Endothelial cell of umbilical vein (primary cell): ENCODE data around the gene CLEC14A. TPM values are rescaled to one million over a fixed set of nuclear protein-coding genes. Genes with fewer than 3 reads are reported as not detected.
A peak's percentile ranks its signal among the peaks of the same experiment; 100 is the strongest.

Experiments used
- BruUV-seq: library from RNA; stranded (reverse); fragments of 400-500 nt; replicated peaks from 2 replicates; lab custom pipeline; 2021; lab: Mats Ljungman, UMichigan
- CTCF ChIA-PET: fragments of 300-600, 350-600 bp; sonication (Branson Sonifier 250); formaldehyde crosslinking; loops from one replicate; lab custom pipeline; 2021; ENCODE audit warnings: antibody characterized with exemption, inconsistent platforms; lab: Charles Lee
- POLR2A ChIA-PET: fragments of 300-600, 350-600 bp; sonication (Branson Sonifier 250); formaldehyde crosslinking; loops from one replicate; lab custom pipeline; 2021; ENCODE audit warnings: antibody characterized with exemption, inconsistent platforms; lab: Charles Lee
- DNase-seq: peaks from one replicate; pipeline ENCODE4 v3.0.0-alpha.2; 2011; ENCODE audit warnings: low read depth, low spot score
- FAIRE-seq: peaks from 2 replicates; lab custom pipeline; 2011; peaks lifted over from hg19 to GRCh38; lab: Jason Lieb, UNC
- H2AFZ ChIP-seq: 2 replicates; pipeline ENCODE4 v1.6.0; 2012; ENCODE audit warnings: low read depth, low read length, control low read depth, inconsistent platforms
- H3K27ac ChIP-seq: 2 replicates; pipeline ENCODE4 v1.5.1; 2011; ENCODE audit warnings: low read depth, mild to moderate bottlenecking, control low read depth, low read length, moderate library complexity; ENCODE audit not compliant: insufficient read depth
- H3K27me3 ChIP-seq, 2 experiments: 2 replicates each; pipeline versions ENCODE4 v1.6.0 to v1.6.1; 2011; ENCODE audit warnings: low read length in 2 of 2, mixed read lengths in 1 of 2; ENCODE audit not compliant: control insufficient read depth in 2 of 2, insufficient read depth in 2 of 2
- H3K36me3 ChIP-seq, 2 experiments: 2 replicates in 1 of 2; 3 replicates in 1 of 2; pipeline ENCODE4 v1.5.1; 2011; ENCODE audit warnings: low read length in 2 of 2, mild to moderate bottlenecking in 1 of 2, moderate library complexity in 1 of 2; ENCODE audit not compliant: control insufficient read depth in 2 of 2, insufficient read depth in 2 of 2; ENCODE audit errors: extremely low read depth in 1 of 2
- H3K4me1 ChIP-seq: 3 replicates; pipeline ENCODE4 v1.5.1; 2011; ENCODE audit warnings: mild to moderate bottlenecking, low read length; ENCODE audit not compliant: control insufficient read depth, insufficient read depth; ENCODE audit errors: extremely low read depth
- H3K4me2 ChIP-seq: 2 replicates; pipeline ENCODE4 v1.6.1; 2011; ENCODE audit warnings: low read length, control low read depth, mixed read lengths; ENCODE audit not compliant: insufficient read depth
- H3K4me3 ChIP-seq, 3 experiments: fragments of 200-600 bp in 1 of 3; sonication (generic), shearing (Covaris generic) in 1 of 3; replicated peaks in 1 of 3; 2 replicates each; pipeline ENCODE4 v1.5.1; 2011 to 2016; ENCODE audit warnings: control low read depth in 3 of 3, low read length in 3 of 3, mild to moderate bottlenecking in 2 of 3, inconsistent platforms in 1 of 3, low read depth in 1 of 3, moderate library complexity in 1 of 3; ENCODE audit not compliant: insufficient read depth in 1 of 3
- H3K79me2 ChIP-seq: 2 replicates; pipeline ENCODE4 v1.6.0; 2012; ENCODE audit warnings: low read length, inconsistent platforms; ENCODE audit not compliant: control insufficient read depth, insufficient read depth
- H3K9ac ChIP-seq: replicated peaks from 2 replicates; pipeline ENCODE3; 2011; ENCODE audit warnings: low read length, control low read depth; ENCODE audit not compliant: insufficient read depth; ENCODE audit errors: extremely low read depth
- H3K9me1 ChIP-seq: replicated peaks from 3 replicates; pipeline ENCODE4 v1.6.0; 2011; ENCODE audit warnings: mild to moderate bottlenecking, low read length; ENCODE audit not compliant: control insufficient read depth, insufficient read depth; ENCODE audit errors: extremely low read depth
- H3K9me3 ChIP-seq: replicated peaks from 2 replicates; pipeline ENCODE4 v1.5.1; 2012; ENCODE audit warnings: low read length, inconsistent platforms; ENCODE audit not compliant: control insufficient read depth, insufficient read depth
- H4K20me1 ChIP-seq: replicated peaks from 2 replicates; pipeline ENCODE3; 2011; ENCODE audit warnings: mild to moderate bottlenecking, low read length; ENCODE audit not compliant: control insufficient read depth, insufficient read depth; ENCODE audit errors: extremely low read depth
- EZH2 ChIP-seq: IDR thresholded peaks from 2 replicates; pipeline ENCODE4 v1.6.1; 2012; ENCODE audit warnings: borderline replicate concordance, low read depth, mild to moderate bottlenecking, moderate library complexity, low read length, inconsistent platforms; ENCODE audit not compliant: severe bottlenecking
- FOS ChIP-seq: IDR thresholded peaks from 2 replicates; pipeline ENCODE4 v1.6.1; 2011; ENCODE audit warnings: mild to moderate bottlenecking, low read length, moderate library complexity, borderline replicate concordance; ENCODE audit not compliant: insufficient read depth
- GATA2 ChIP-seq: IDR thresholded peaks from 2 replicates; pipeline ENCODE4 v1.7.0; 2011; ENCODE audit warnings: low read depth, mild to moderate bottlenecking, moderate library complexity, mixed read lengths, low read length; ENCODE audit not compliant: insufficient read length, insufficient read depth
- JUN ChIP-seq: IDR thresholded peaks from 2 replicates; pipeline ENCODE4 v1.6.1; 2011; ENCODE audit warnings: borderline replicate concordance, low read depth; ENCODE audit not compliant: insufficient read length, insufficient read depth
- MYC ChIP-seq: IDR thresholded peaks from one replicate; pipeline ENCODE4 v1.6.1; 2011; ENCODE audit warnings: mild to moderate bottlenecking, low read depth, low read length
- POLR2A ChIP-seq: IDR thresholded peaks from 2 replicates; pipeline ENCODE4 v1.6.1; 2012; ENCODE audit warnings: low read depth, mild to moderate bottlenecking, control low read depth, low read length
- POLR2AphosphoS5 ChIP-seq: IDR thresholded peaks from 2 replicates; pipeline ENCODE4 v1.6.1; 2012; ENCODE audit warnings: low read depth, mild to moderate bottlenecking, control low read depth, low read length, moderate library complexity; ENCODE audit not compliant: insufficient read depth
- dilution Hi-C: fragments of 300-500 bp; cut with MboI; formaldehyde crosslinking; loops from one replicate; pipeline ENCODE4 v1.15.0; 2019; ENCODE audit warnings: low sequenced_read_pairs; ENCODE audit not compliant: extremely low pct_ligation_motif_present
- intact Hi-C: fragments of 100-400 bp; cut with micrococcal nuclease; formaldehyde crosslinking; loops from one replicate; pipeline ENCODE4 v1.10.0; 2022
- polyA plus RNA-seq, 4 experiments: library from polyadenylated mRNA; depleted of rRNA in 3 of 4; stranded (reverse) in 3 of 4; unstranded in 1 of 4; fragments of >200 nt; gene quantifications; 2 replicates each; pipeline versions ENCODE4 v1.2.1 to v1.2.3, GENCODE V29; 2011 to 2012; ENCODE audit warnings: missing spikeins in 1 of 4
- total RNA-seq: library from RNA; stranded (reverse); gene quantifications from 2 replicates; pipeline ENCODE4 v1.2.3, GENCODE V29; 2021
- TF ChIP-seq, protein P1 (sequence below): IDR thresholded peaks from 2 replicates; pipeline ENCODE4 v1.6.1; 2011; ENCODE audit not compliant: insufficient read depth, insufficient read length
- TF ChIP-seq, protein P2 (sequence below), 2 donors: IDR thresholded peaks; 1 replicate in 1 of 2; 2 replicates in 1 of 2; pipeline ENCODE4 v1.5.1; 2011; ENCODE audit warnings: low read length in 2 of 2, mild to moderate bottlenecking in 2 of 2, moderate library complexity in 2 of 2, control low read depth in 1 of 2, inconsistent platforms in 1 of 2, low read depth in 1 of 2; ENCODE audit not compliant: insufficient read depth in 1 of 2; ENCODE audit errors: extremely low read depth in 1 of 2

CLEC14A gene
- total and polyA plus RNA-seq, 2 donors (not counting 3 experiments of a cell fraction or from before 2014, with no cell fraction given): 396 to 562 TPM

DNA sequence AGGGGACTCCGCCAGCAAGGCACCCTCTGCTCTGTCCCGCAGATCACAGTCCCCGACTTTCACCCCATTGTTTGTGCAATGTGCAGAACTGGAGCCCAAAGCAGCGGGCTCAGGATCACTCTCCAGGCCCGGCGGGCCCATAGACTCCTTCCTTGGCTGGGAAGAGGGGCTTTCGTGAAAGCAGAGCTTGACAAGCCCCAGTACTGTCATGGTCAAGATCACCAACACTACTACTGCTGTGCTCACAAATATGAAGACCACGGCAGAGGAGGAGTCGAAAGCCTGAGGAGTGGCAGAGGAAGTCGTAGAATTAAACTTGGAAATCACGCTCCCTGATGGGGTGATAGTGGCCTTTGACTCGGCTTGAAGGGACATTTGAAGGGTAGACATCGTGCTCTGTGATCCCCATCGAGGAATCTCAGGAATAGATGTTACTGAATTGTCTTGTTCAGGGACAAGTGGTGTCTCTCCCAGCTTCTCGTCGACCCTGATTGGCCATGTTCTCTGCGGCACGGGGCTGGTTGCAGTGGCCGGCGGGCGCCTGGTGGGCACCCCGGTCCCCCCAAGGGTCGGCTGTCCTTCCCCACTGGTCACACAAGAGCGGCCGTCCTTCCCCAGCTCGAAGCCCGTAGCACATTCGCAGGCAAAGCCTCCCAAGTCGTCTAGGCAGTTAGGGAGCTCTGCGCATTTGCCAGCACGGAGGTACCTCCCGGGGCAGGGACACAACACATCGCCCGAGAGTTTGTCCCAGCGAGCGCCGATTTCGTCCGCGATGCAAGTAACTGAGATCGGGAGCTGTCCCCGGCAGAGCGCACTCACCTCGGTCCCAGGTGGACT lies 1.1 kb downstream of the CLEC14A start:
- no TSS peak for BruUV-seq
- ChIA-PET POLR2A (interaction anchor here (0.7 to 2.5 kb wide), 7 partner anchors 31 to 738 kb away, joined by 3 to 30 read pairs (median 10); no protein-coding TSS in a partner anchor), CTCF (interaction anchor here (0.8 to 10.5 kb wide), 18 partner anchors 20 to 761 kb away, joined by 3 to 120 read pairs (median 6); partner anchors contain the start of gene SSTR1)
- Histone ChIP-seq H3K9me1 (no peaks in the 10 kb centered on the region), H3K36me3 (peaks cover 6 to 11% of the 10 kb centered on the region in 2 experiments), H4K20me1 (no peaks in the 10 kb centered on the region), H3K79me2 (peaks cover 59% of the 10 kb centered on the region), H3K4me3 (peak overlapping the region; percentile 86 to 100 (median 99)), H2AFZ (no peak overlapping the region), H3K9me3 (no peaks in the 10 kb centered on the region), H3K27me3 (no peaks in the 10 kb centered on the region), H3K4me1 (peaks cover 31% of the 10 kb centered on the region), H3K4me2 (peak overlapping the region; percentile 99), H3K27ac (peak overlapping the region; percentile 89), H3K9ac (peak overlapping the region; percentile 99)
- TF ChIP-seq GATA2 (no peak), MYC (no peak), FOS (no peak), POLR2A (peak; percentile 60), EZH2 (no peak), JUN (no peak), POLR2AphosphoS5 (peak; percentile 30)
- TF ChIP-seq, protein P1, sequence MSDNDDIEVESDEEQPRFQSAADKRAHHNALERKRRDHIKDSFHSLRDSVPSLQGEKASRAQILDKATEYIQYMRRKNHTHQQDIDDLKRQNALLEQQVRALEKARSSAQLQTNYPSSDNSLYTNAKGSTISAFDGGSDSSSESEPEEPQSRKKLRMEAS: no peak
- TF ChIP-seq, protein P2, sequence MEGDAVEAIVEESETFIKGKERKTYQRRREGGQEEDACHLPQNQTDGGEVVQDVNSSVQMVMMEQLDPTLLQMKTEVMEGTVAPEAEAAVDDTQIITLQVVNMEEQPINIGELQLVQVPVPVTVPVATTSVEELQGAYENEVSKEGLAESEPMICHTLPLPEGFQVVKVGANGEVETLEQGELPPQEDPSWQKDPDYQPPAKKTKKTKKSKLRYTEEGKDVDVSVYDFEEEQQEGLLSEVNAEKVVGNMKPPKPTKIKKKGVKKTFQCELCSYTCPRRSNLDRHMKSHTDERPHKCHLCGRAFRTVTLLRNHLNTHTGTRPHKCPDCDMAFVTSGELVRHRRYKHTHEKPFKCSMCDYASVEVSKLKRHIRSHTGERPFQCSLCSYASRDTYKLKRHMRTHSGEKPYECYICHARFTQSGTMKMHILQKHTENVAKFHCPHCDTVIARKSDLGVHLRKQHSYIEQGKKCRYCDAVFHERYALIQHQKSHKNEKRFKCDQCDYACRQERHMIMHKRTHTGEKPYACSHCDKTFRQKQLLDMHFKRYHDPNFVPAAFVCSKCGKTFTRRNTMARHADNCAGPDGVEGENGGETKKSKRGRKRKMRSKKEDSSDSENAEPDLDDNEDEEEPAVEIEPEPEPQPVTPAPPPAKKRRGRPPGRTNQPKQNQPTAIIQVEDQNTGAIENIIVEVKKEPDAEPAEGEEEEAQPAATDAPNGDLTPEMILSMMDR (IDR thresholded peaks at IDR 0.05; ENCODE audit: extremely low read depth in 1 of 2, insufficient read depth in 1 of 2, low read depth in 1 of 2, low read length in 2 of 2): no peak
- DNase-seq (peak; percentile 60), FAIRE-seq (no peak)
- dilution Hi-C loops (no loop called here), intact Hi-C loops (loop anchor here (5.0 kb wide), 1 partner anchor 267 kb away; no protein-coding TSS in a partner anchor)
